GM19099 (cell line): ENCODE measurements around the gene LTBP2.

ENCODE experiments used
- POLR2A ChIP-seq: IDR thresholded peaks from 3 replicates; pipeline ENCODE4 v1.6.1; 2011; ENCODE audit warnings: low read depth; ENCODE audit not compliant: insufficient read length; ENCODE audit errors: extremely low read depth

LTBP2 gene

DNA sequence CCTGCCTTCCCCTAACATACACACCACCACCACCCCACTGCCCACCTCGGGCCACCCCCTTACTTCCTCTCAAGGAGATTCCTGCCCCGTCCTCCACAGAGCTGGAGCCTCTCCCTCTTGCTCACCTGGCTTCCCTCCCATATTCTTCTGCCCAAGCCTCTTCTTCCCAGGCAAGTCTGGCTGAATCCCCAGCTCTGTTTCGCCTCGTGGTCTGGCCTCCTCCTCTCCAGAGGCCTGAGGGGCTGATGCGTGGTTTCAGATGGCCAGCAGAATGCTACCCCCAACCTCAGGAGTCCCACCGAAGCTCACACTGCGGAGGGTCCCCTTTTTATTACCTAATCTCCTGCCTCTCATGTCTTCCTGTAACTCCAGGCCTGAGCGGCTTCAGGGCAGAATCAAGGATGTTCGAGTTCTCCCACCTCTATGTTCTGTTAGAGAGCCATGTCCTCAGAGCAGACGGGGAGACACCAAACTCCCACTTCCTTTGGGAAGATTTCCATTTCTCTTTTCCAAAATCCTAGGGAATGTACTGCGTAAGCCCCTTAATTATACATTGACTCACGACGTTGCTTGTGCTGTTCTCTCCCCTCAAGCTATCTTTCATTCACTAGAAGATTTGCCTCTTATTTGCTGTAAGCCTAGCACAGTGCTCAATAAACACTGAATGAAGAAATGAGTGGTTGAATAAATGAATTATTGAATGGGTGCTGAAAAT lies 33.9 kb upstream of the LTBP2 start:
- TF ChIP-seq POLR2A, result no peak

DNA sequence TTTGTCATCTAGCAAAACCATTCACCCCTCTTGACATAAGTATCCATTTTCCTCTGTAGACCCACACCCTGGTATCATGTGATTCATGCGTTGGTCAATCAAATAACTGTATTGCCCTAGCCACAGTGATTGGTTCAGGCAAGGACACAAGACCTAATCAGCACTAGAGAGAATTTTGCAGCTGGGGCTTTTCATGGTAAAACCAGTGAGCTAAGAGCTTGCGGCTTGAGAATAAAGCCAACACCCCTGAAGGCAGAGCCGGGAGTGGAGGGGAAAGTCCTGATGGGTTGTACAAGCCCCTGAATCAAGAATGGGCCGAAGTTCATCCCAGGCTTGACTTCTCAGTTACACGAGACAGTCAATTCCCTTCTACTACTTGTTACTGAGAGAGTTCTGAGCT lies 33.2 kb upstream of the LTBP2 start:
- no peak for TF ChIP-seq POLR2A

DNA sequence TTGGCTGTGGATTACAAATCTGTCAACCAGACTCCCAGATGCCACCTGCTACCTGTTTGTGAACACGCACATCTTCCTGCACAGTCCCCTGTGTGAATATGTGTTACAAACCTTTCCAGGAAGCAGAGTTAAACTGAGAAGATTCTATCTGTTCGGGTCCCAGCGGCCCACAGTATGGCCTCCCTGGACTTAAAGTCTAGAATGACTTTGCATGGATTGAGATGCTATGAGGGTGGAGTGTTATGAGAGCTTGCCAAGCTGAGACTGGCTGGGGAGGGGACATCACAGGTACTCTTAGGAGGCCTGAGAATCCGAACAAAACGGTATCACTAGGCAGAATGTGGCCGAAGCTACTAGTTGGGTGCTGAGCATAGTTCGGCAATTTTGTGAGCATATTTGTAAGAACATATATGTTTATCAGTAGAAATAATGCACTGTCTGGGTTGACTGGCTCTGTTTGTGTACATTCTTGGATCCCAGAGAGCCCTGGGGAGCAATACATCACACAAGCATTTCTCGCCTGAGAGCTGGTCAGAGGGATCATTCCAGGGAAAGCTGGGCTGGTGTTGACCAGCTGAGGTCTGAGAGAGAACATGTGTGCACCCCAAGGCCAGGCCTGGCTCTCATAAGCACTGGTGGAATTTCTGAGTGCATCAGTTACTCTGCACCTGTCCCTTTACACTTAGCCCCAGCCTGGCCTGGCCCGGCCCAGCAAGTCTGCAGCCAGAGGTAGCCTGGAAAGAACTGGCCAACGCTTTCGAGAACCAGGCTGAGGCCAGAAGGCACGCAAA lies 29.8 kb upstream of the LTBP2 start:
- TF ChIP-seq POLR2A, result no peak

DNA sequence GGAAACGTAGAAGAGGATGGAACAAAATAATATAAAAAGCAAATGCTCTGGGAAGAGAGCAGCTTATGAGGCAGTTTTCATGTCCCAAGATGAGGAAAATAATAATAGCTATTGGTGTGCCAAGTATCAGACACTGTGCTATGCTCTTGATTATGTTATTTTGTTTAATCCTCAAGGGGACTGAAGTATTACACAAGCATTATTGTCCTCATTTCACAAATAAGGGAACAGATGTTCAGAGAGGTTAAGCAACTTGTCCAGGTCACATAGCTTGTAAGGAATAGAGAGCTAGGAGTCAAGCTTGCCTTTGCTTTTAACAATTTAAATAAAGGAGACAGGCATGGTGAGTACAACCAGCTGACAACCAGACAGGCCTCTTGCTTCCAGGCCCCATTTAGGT lies 26.9 kb upstream of the LTBP2 start:
- no peak for TF ChIP-seq POLR2A

DNA sequence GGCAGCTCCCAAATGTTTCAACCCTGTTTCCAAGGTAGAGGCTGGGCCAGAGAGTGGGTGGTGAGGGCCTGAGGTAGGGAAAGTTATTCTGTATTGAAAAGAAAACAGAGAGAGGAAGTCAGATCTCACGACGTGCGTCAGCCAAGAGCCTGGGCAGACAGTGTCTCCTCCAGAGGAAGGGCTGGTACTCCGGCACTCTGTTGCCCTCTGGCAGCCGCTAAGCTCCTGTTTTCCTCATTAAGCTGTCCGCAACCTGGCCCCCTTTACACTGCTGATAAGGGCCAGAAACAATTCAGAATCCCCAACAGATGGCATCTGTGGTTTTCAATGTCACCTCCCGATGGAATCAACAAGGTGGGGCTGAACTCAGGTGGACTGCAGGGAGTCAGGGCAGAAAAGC lies 26.0 kb upstream of the LTBP2 start:
- TF ChIP-seq POLR2A, result no peak

DNA sequence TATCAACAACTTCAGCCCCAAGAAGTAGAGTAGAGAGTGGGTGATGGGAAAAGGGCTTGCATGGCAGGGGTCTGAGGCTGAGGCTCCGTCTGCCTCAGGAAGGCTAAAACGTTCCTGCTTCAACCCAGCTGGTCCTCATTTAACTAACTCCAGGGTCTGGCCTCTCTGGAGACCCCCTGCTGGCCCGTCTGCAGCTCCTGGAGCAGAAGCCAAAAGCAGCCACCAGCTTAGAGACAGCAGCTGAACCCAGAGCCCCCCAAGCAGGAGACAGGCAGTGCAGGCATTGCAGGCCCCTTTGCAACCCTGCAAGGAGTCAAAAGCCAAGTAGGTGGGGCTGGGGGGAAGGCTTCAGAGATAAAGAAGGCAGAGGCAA lies 25.1 kb upstream of the LTBP2 start:
- TF ChIP-seq POLR2A, result no peak

DNA sequence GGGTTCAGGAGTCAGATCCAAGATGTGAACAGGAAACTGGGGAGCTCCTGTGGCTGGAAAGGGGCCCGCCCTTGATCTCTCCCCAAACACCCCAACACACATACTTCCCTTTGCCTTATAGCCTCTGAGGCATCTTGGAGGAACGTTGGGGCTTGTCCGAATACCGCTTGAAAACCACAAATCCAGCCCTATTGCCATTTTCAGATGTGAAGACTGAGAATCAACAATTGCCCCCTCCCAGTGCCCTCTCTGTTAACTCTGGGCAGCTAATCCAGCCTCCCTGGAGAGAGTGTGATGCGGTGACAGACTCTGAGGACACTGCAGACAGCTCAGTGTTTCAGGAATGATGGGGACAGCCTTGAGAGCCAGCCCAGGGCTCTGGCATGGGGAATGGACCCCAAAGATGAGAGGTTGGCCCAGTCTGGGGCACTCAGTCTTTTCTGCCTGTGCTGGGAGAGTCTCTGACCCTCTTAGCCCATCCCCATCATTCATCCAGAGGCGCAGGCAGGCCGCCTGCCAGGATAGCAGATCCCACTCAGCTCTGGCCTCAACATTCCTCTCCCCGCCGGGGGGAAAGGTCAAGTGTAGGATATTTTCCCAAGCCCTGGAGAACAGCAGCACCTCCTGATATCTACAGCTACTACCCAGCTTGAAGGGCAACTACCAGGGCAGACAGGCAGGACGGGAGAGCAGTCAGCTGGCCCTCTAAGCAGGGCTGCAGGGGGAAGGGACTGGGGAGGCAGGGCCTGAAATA lies 24.6 kb upstream of the LTBP2 start:
- no peak for TF ChIP-seq POLR2A

DNA sequence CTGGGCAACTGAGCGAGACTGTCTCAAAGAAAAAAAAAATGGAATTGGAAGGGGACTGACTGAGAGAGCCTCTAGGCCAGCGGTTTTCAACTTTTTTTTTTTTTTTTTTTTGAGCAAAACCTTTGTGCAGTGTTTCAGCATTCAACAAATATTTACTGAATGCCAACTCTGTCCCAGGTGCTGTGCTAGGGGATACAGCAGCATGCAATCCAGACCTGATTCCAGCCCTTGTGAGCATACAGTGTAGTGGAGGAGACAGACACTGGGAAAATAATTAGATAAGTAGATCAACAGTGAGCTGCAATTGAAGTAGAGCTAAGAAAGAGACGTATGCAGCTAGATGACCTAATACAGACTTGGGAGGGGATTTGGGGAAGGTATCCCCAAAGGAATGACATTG lies 23.8 kb upstream of the LTBP2 start:
- TF ChIP-seq POLR2A, result no peak

DNA sequence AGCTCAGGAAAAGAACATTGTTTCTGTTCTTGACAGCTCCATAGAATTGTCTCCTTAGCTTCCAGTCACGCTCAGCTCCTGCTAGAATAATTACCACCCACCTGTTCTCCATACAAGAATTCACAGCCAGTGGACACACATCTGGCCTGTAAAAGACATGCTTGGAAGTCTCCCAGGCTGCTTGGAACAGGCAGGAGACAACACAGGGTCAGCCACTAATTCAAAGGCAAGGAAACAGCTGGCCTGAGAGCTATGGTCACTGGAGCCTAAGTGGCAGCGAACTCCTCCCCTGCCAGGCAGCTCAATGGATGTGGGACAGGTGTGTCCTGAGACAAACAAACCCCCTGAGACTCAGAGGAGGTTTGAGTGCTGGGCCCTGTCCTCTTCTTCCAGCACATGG lies 22.9 kb upstream of the LTBP2 start:
- no peak for TF ChIP-seq POLR2A

DNA sequence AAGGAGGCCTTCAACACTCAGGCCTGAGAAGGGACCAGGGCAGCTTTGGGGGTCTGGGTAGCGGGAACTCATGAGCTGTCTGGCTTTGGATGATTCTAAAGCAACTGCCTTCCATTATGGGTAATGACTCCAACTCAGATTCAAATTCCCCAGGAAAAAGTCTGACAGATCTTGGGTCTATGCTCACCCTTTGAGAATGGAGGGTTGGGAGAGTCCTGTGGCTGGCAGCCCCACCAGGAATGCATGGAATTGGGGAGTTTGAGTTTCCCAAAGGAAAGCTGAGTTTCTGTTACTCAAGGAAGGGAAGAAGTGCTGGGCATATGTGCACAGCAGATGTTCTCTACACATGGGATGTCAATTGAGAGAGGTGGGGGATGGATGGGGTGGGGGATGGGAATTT lies 22.4 kb upstream of the LTBP2 start:
- TF ChIP-seq POLR2A, result no peak

DNA sequence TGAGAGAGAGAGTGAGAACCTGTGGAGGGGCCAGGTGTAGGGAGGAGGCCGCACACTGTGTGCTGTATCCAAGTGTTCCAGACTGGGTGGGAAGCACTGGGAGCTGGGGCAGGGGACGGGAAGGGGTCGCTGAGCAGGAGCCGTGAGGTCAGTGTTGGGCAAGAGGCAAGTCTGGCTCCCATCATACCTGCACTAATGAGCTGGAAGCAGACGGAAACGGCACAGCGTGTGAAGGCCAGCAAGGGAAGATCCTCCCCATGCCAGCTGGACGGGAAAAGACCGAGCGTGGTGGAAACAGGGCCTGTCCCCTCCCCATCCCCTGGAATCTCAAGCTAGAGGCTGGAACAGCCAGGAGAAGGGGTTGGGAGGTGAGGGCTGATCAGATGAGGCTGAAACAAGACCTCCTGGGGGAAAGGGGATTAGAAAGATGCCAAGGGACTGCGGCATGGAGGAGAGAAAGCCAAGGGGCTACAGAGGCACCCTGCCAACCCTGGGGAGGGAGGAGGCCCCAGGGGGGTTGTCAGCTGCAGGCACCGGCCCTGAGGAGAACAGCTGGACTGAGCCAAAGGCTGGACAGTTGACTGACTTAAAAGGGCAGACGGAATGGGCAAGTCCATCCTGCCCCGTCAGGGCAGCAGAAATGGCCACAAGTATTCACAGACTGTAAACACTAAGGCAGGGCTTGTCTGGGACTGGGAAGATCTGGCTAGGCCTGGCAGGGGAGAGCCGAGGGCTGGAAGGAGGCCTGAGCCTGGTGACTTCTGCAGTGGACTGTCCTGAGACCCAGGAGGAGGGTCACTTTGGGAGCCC lies 19.0 kb upstream of the LTBP2 start:
- TF ChIP-seq POLR2A, result no peak

DNA sequence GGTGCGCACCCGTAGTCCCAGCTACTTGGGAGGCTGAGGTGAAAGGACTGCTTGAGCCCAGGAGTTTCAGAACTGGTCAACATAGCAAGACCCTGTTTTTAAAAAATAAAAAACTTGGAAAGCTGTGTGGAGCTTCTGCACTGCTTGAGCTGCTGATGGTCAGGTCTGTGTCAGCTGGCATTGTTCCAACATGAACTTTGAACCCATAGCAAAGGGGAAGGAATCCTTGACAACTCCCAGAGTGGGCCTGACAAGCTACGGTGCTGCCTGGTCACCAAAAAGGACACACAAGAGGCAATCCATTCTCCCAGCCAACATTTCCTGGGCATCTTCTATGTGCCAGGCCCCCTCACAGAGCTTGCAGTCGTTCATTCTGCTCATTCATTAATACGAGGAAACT lies 16.4 kb upstream of the LTBP2 start:
- TF ChIP-seq POLR2A, result no peak

DNA sequence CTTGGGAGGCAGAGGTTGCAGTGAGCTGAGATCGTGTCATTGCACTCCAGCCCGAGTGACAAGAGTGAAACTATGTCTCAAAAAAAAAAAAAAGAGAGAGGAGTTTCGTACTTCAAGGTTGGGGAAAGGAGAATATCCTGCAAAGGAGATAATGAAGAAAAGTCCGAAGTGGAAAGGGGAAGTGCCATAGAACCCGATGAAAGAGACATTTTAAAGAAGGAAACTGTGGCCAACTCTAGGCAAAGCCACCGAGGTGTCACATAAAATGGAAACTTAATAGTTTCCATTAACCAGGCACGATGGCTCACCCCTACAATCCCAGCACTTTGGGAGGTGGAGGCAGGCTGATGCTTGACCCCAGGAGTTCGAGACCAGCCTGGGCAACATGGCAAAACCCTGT lies 15.0 kb upstream of the LTBP2 start:
- TF ChIP-seq POLR2A, result no peak

DNA sequence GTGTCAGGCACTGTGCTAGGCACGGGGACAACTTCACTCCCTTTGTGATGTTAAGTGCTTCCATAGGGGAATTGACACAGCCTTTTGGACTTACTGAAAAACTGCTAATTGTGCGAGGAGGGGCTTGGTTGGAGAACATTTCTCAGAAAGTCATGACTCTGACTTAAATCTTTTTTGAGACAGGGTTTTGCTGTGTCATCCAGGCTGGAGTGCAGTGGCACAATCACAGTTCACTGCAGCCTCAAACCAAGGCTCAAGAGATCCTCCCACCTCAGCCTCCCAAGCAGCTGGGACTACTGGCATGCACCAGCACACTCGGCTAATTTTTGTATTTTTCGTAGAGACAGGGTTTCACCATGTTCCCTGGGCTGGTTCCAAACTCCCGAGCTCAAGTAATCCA lies 10.2 kb upstream of the LTBP2 start:
- no peak for TF ChIP-seq POLR2A

DNA sequence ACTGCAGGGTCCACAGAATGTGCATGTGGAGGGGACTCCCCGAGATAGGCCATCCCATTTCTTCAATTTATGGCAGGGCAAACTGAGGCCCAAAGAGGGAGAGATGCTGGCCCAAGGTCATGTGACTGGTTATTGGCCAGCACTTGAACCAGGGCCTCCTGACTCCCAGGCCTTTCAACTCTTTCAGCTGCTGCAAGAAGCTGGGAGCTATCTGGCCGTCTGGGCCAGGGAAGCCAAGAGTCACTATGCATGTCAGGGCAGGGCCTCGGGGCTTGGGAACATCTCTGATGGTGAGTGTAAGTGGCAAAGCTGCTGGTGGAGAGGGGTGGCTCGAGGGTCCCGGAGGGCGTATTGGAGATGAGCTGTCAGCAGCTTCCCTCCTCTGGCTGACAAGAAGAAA lies 9.5 kb upstream of the LTBP2 start:
- TF ChIP-seq POLR2A, result no peak
